Uterus (tissue), 2 donors: ENCODE results near the gene PAX3.

Experiments
- POLR2A ChIP-seq, 2 donors: fragments of 450-650 bp; IDR thresholded peaks; one replicate each; pipeline ENCODE4 v1.6.1; 2016; ENCODE audit warnings: antibody characterized with exemption in 2 of 2, mild to moderate bottlenecking in 1 of 2, moderate library complexity in 1 of 2
- TF ChIP-seq, protein P1 (sequence below), 4 experiments: fragments of 200-600 bp in 2 of 4; fragments of 450-650 bp in 2 of 4; sonication (generic) in 2 of 4; IDR thresholded peaks; one replicate each; pipeline ENCODE4 v1.5.1; 2016 to 2019; ENCODE audit warnings: antibody characterized with exemption in 4 of 4, mild to moderate bottlenecking in 2 of 4, moderate library complexity in 1 of 4

DNA sequence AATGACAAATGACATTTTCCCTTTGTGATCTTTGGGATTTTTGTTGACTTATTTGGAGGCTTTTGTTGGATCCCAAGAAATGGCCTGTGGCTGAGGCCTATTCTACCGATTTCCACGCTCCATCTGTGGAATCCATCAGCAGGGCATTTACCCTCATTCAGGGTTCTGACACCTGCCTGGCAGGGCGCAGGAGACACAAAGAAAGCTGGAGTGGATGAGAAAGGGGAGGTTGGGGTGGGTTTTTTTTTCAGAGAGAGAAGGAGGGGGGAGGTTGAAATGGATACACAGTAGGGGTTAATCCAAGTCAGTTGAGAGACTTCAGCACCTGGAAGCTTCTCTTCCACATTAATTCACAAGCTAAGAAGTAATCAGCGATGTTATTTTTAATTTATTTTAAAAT, 59.7 kb downstream of the PAX3 start:
- TF ChIP-seq, protein P1, sequence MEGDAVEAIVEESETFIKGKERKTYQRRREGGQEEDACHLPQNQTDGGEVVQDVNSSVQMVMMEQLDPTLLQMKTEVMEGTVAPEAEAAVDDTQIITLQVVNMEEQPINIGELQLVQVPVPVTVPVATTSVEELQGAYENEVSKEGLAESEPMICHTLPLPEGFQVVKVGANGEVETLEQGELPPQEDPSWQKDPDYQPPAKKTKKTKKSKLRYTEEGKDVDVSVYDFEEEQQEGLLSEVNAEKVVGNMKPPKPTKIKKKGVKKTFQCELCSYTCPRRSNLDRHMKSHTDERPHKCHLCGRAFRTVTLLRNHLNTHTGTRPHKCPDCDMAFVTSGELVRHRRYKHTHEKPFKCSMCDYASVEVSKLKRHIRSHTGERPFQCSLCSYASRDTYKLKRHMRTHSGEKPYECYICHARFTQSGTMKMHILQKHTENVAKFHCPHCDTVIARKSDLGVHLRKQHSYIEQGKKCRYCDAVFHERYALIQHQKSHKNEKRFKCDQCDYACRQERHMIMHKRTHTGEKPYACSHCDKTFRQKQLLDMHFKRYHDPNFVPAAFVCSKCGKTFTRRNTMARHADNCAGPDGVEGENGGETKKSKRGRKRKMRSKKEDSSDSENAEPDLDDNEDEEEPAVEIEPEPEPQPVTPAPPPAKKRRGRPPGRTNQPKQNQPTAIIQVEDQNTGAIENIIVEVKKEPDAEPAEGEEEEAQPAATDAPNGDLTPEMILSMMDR (IDR thresholded peaks at IDR 0.05) = no peak
- no peak for TF ChIP-seq POLR2A (IDR thresholded peaks at IDR 0.05)
